ENCODE results near the gene CNOT2. TPM values are rescaled to one million over a fixed set of nuclear protein-coding genes. Genes with fewer than 3 reads are reported as not detected.

CNOT2 gene
- total RNA-seq, 1 donor from 2014 or later: 172 TPM

DNA sequence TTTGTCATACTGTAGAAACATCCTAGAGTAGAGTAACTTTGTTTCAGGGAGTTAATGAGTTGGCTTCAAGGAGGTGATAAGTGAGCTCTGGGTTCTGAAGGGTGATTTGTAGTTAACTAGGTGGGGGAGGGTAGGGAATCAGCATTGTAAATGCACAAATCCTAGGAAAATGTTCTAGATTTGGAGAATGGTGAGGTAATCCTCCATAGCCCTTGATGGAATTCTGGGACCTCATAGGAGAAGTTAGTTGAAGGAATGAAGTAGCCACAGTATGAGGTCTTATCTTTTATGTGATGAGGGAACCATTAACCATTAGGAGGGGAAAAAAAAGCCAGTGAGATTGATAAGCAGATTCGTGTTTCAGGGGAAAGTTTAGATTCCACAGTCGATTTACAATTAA is 8.0 kb downstream of the CNOT2 start:
- DNase-seq (ENCODE audit: low spot score in 2 of 2) (no peak), FAIRE-seq (no peak)

GRCh38 chr12:70251661-70252060 is 8.4 kb downstream of the CNOT2 start:
- DNase-seq (ENCODE audit: low spot score in 2 of 2): no peak
- no peak for FAIRE-seq

GRCh38 chr12:70252832-70253231 is 9.6 kb downstream of the CNOT2 start:
- DNase-seq (ENCODE audit: low spot score in 2 of 2): no peak
- FAIRE-seq: no peak

DNA sequence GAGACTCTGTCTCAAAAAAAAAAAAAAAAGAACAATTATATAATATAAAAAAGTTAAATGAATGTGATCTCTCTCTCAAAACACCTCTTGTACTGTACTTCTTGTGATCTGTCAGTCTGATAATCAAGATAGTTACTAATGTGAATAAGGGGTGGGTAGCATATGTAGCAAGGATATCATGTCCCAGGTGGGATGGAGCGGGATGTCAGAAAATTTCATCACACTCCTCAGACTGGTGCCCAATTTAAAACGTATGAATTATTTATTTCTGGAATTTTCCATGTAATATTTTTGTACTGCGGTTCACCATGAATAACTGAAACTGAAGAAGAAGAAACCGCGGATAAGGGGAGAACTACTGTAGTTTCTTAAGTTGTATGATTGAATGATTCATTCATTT is 11.0 kb downstream of the CNOT2 start:
- FAIRE-seq (no peak), DNase-seq (ENCODE audit: low spot score in 2 of 2) (no peak)

DNA sequence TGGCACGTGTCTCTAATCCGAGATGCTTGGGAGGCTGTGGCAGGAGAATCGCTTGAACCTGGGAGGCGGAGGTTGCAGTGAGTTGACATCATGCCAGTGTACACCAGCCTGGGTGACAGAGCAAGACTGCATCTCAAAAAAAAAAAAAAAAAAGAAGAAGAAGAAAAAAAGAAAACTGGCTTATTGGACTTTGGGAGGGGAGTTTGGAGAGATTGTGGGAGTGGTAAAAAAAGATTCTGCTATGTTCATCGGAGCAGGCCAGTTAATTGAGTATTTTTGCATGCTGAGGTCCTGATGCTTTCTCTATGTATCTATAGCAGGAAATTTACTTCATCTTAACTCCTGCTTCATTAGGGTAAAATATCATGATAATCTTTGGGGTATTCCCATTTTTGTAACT is 11.6 kb downstream of the CNOT2 start:
- DNase-seq (ENCODE audit: low spot score in 2 of 2): no peak
- FAIRE-seq: no peak

- DNase-seq (ENCODE audit: low spot score in 2 of 2): no peak
- no peak for FAIRE-seq
These were observed 12.1 kb downstream of the CNOT2 start for GRCh38 chr12:70255311-70255710.

DNA sequence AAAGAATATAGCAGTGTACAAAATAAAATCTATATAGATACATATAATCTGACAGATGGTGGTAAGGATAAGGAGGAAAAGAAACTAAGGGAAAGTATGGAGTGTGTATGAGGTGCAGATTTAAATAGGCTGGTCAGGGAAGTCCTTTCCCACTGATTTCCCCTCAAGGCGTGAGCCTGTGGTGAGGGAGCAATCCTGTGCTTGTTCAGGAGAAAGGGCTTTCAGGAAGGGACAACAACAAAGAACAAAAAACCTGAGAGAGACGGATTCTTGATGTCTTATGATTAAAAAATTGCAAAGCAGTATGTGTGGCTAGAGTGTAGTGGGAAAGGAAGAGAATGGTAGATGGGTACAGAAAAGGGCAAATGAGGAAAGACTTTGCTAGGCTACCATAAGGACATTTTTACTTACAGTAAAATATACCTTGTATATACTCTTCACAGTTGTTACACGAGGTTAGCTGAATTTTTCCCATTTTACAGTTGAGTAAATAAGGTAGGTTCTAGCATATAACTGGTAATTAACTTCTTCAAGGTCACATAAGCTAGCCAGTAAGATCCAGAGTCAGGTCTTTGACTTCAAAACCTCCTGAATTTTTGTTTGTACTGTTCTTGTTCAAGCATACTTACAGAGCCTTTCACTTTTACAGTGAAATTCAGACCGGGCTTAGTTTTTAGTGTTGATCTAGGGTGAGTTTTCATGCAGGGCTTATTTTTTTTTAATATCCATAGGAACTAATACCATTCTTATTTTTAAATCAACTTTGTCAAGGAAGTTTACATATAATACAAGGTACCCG is 15.6 kb downstream of the CNOT2 start:
- DNase-seq (ENCODE audit: low spot score in 2 of 2) (no peak), FAIRE-seq (no peak)

DNA sequence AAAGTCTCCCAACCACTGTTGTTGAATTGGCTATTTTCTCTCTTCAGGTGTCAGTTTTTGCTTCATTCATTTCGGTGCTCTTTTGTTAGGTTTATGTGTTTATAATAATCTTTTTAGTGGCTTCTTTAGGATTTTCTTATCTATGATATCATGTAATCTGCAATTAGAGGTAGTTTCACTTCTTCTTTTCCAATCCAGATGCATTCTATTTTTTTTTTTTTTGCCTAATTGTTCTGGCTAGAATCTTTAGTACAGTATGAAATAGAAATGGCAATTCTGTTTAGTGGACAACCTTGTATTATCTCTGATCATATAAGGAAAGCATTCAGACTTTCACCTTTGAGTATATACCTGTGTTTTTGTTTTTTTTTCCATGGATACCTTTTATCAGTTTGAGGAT is 17.4 kb downstream of the CNOT2 start:
- FAIRE-seq: no peak
- DNase-seq (ENCODE audit: low spot score in 2 of 2): no peak

DNA sequence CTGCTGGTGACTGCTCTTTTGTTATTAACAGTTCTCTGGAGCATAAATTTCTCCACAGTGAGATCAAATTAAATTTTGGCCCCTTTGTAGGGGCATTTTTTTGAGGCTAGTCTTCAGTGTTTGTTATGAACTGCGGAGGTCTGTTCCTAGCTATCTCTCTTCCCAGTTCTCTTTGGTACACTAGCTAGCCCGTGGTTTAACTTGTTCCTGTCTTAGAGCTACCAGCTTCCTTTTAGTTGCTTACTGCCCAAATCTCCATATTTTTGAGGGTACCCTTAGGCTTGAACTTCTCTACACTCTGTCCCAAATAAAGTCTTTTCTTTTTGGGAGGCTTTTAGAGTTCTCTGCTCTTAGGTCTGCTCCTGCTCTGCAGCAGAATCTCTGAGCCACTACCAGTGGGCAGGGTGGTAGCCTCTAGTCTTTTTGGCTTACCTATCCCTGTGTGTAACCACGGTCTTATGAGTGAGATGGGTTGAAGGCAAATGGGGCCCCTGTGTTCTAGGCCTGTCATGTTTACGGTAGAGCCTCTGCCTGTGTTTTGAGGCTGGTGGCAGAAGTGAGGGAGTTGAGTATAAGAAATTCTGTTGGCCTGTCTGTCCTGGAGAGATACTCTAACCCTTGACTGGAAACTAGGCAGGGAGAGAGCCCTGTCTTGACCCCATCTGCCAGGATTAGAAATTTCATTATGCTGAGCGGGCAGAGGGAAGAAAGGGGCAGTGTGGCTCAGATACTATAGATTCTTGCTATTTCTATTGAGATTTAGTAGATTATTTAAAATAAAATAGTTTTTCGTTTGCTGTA is 21.0 kb downstream of the CNOT2 start:
- FAIRE-seq (no peak), DNase-seq (ENCODE audit: low spot score in 2 of 2) (no peak)

GRCh38 chr12:70265132-70265531 is 21.9 kb downstream of the CNOT2 start:
- FAIRE-seq (no peak), DNase-seq (ENCODE audit: low spot score in 2 of 2) (no peak)

DNA sequence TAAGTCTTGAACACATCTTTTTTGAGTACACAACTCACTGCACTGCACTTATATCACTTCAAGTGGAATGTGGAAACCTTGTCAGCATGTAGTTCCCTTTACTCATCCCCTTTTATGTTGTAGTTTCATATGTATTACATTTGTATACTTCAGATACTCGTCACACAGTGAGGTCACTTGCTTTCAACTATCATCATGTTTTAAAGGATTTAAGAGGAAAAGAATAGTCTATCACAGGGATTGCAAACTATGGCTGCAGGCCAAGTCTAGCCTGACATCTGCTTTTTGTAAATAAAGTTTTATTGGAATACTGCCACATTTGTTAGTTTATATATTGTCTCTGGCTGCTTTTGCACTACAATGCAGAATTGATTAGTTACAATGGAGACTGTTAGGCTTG is 24.3 kb downstream of the CNOT2 start:
- DNase-seq (ENCODE audit: low spot score in 2 of 2) (no peak), FAIRE-seq (no peak)

DNA sequence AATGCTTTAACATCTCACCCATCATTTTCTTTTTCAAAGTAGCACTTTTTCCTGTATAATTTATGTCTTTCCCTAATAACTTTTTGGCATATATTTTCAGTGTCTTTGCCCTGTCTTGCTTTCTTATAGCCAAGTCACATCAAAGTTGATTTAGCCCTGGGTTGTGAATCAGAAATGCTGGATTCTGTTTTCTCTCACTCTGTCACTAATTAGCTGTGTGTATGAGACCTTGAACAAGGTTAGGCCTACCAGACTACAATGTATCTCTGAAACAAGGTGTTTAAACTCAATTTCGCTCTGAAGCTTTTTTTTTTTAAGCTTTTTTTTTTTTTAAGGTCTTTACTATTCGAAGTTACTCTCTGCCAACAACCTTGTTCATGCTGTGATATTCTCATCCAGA is 25.7 kb downstream of the CNOT2 start:
- FAIRE-seq (no peak), DNase-seq (ENCODE audit: low spot score in 2 of 2) (no peak)

GRCh38 chr12:70270108-70270507 is 26.9 kb downstream of the CNOT2 start:
- no peak for FAIRE-seq
- no peak for DNase-seq (ENCODE audit: low spot score in 2 of 2)

- FAIRE-seq (no peak), DNase-seq (ENCODE audit: low spot score in 2 of 2) (no peak)
These were observed 27.8 kb downstream of the CNOT2 start for GRCh38 chr12:70271025-70271424.

DNA sequence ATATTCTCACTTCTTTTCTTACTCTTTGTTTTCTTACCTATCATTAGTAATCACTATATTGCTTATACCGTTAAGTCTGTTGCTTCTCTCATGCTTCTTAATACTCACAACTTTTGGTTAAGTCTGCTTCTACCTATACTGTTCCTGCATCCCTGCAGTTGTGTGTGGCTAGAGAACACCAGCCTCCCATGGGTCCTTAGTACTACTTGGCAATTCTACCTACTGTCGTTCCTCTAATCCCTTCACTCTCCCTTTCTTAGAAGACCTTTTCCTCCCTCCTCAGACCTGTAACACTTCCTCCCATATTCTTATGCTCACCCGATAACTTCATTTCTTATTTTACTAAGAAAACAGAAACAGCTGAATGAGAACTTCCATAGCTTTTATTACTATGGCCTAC is 29.3 kb downstream of the CNOT2 start:
- DNase-seq (ENCODE audit: low spot score in 2 of 2): no peak
- no peak for FAIRE-seq

GRCh38 chr12:70275045-70275444 is 31.8 kb downstream of the CNOT2 start:
- FAIRE-seq (no peak), DNase-seq (ENCODE audit: low spot score in 2 of 2) (no peak)

- DNase-seq (ENCODE audit: low spot score in 2 of 2): no peak
- no peak for FAIRE-seq
These were observed 34.7 kb downstream of the CNOT2 start for GRCh38 chr12:70277973-70278372.

DNA sequence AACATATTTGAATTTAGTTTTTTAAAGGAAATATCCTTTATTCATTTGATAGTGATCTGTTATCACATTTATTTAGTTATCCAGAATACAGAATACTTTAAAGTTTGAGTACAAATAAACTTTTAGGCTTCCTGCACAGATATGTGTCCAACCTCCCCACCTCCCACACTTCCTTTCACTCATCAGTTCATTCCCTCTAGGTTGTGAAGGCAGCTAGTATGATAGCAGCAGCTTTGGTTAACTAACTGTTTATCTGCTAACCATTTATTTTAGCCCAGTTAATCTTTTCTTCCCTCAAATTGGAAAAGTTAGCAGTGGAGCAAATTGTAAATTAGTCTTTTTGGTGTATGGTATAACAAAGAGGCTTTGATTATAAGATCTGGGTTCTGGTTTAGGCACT is 35.7 kb downstream of the CNOT2 start:
- FAIRE-seq: no peak
- DNase-seq (ENCODE audit: low spot score in 2 of 2): no peak

GRCh38 chr12:70283232-70283631 is 40.0 kb downstream of the CNOT2 start:
- FAIRE-seq (no peak), DNase-seq (ENCODE audit: low spot score in 2 of 2) (no peak)

DNA sequence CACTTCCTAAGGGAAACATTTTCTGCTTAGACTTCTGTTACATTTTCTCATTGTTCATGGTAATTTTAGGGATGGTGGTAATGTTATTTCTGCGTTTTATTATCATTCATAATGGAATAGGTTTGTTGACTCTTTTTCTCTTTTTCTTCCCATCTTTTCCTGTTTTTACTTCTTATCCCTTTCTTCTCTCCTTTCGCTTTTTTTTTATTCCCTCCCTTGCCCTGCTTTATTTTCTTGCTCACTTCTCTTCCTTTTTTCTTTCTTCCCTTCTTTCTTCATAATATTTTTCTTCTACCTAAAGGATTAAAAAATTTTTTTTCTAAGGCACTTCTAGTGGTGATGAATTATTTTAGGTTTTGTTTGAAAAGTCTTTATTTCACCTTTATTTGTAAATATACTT is 45.6 kb downstream of the CNOT2 start:
- FAIRE-seq: no peak
- no peak for DNase-seq (ENCODE audit: low spot score in 2 of 2)

DNA sequence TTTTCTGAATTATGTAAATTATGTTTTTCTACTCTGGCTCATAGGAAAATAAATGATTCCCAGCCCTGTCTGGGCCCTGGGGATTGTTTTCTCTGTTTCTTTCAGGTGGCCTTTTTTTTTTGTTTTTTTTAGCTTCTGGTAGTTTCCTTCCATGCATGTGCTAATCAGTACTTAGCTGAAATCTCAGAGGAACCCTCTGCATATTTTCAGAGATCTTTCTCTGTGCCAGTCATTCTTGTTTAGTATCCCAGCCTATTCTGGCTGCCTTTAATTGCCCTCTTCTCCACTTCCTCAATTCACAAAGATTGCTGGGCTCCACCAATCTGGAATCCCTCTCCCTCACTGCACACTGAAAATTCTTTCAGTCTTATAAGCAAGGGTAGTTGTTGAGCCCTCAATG is 46.9 kb downstream of the CNOT2 start:
- FAIRE-seq (no peak), DNase-seq (ENCODE audit: low spot score in 2 of 2) (no peak)

Data from frontal cortex (tissue), 4 donors.